DMS153 treated with DMSO at 0.1 percent for 48 hours (cell line): ENCODE data around the gene RAB11B.
"Not testable (repeated sequence)": the region's sequence is repeated elsewhere in the genome, so short reads cannot be mapped to it uniquely, and the experiment has no call there.

ENCODE experiments used
- DNase-seq: peaks from one replicate; lab custom pipeline; 2025; ENCODE audit not compliant: unreplicated experiment; lab: John Stamatoyannopoulos, UW

The RAB11B gene

GRCh38 chr19:8370176-8371010 is 19.8 kb upstream of the RAB11B start:
- no peak for DNase-seq

GRCh38 chr19:8371011-8371804 is 19.0 kb upstream of the RAB11B start:
- no peak for DNase-seq

- no peak for DNase-seq
Measured at GRCh38 chr19:8373867-8374813, 16.0 kb upstream of the RAB11B start.

- DNase-seq: not testable (repeated sequence)
Measured at GRCh38 chr19:8375766-8376165, 14.4 kb upstream of the RAB11B start.

GRCh38 chr19:8376373-8376974 is 13.7 kb upstream of the RAB11B start:
- not testable (repeated sequence) for DNase-seq

- no peak for DNase-seq
Measured at GRCh38 chr19:8377598-8377997, 12.6 kb upstream of the RAB11B start.

GRCh38 chr19:8379156-8379891 is 10.8 kb upstream of the RAB11B start:
- not testable (repeated sequence) for DNase-seq

GRCh38 chr19:8384569-8384968 is 5.6 kb upstream of the RAB11B start:
- DNase-seq: not testable (repeated sequence)

- DNase-seq: not testable (repeated sequence)
Measured at GRCh38 chr19:8385103-8385502, 5.1 kb upstream of the RAB11B start.

- not testable (repeated sequence) for DNase-seq
Measured at GRCh38 chr19:8385566-8385965, 4.6 kb upstream of the RAB11B start.

- DNase-seq: not testable (repeated sequence)
Measured at GRCh38 chr19:8386419-8386818, 3.7 kb upstream of the RAB11B start.

GRCh38 chr19:8386990-8387389 is 3.2 kb upstream of the RAB11B start:
- DNase-seq: no peak

- DNase-seq: no peak
Measured at GRCh38 chr19:8387688-8388611, 2.2 kb upstream of the RAB11B start.

GRCh38 chr19:8388612-8388958 is 1.6 kb upstream of the RAB11B start:
- DNase-seq: no peak

- peak; percentile 82 for DNase-seq
Measured at GRCh38 chr19:8390617-8390981, 439 bp downstream of the RAB11B start.

- DNase-seq: no peak
Measured at GRCh38 chr19:8391198-8392016, 1.2 kb downstream of the RAB11B start.

- no peak for DNase-seq
Measured at GRCh38 chr19:8392017-8392591, 1.9 kb downstream of the RAB11B start.
